ENCODE data around the gene CERS6. TPM values are rescaled to one million over a fixed set of nuclear protein-coding genes. Genes with fewer than 3 reads are reported as not detected.

Gene CERS6
- polyA plus RNA-seq, 1 donor (not counting 4 experiments of a cell fraction or from before 2014, with no cell fraction given): 19.5 TPM

GRCh38 chr2:168692132-168692744 is 236.2 kb downstream of the CERS6 start:
- H3K4me2 ChIP-seq (ENCODE audit: control insufficient read depth, extremely low read depth, insufficient read depth, low read depth, low read length): no peak overlapping the region
- H3K9me1 ChIP-seq (ENCODE audit: control insufficient read depth, extremely low read depth, insufficient read depth, low read length): no peaks in the 10 kb centered on the region
- H2AFZ ChIP-seq (ENCODE audit: control insufficient read depth, low read length): no peak overlapping the region
- no peaks in the 10 kb centered on the region for H4K20me1 ChIP-seq (ENCODE audit: control insufficient read depth, extremely low read depth, insufficient read depth, low read length)
- no peak overlapping the region for H3K9ac ChIP-seq (ENCODE audit: control insufficient read depth, extremely low read depth, insufficient read depth, low read length)
- DNase-seq (ENCODE audit: low read depth, low spot score) (no peak), FAIRE-seq (no peak)
- no peaks in the 10 kb centered on the region for H3K9me3 ChIP-seq (ENCODE audit: control insufficient read depth, low read depth, low read length)
- no peak overlapping the region for H3K27ac ChIP-seq (ENCODE audit: control insufficient read depth, insufficient read depth, low read length)
- H3K27me3 ChIP-seq (ENCODE audit: control insufficient read depth, extremely low read depth, insufficient read depth, low read length): no peaks in the 10 kb centered on the region
- TF ChIP-seq, protein P1, sequence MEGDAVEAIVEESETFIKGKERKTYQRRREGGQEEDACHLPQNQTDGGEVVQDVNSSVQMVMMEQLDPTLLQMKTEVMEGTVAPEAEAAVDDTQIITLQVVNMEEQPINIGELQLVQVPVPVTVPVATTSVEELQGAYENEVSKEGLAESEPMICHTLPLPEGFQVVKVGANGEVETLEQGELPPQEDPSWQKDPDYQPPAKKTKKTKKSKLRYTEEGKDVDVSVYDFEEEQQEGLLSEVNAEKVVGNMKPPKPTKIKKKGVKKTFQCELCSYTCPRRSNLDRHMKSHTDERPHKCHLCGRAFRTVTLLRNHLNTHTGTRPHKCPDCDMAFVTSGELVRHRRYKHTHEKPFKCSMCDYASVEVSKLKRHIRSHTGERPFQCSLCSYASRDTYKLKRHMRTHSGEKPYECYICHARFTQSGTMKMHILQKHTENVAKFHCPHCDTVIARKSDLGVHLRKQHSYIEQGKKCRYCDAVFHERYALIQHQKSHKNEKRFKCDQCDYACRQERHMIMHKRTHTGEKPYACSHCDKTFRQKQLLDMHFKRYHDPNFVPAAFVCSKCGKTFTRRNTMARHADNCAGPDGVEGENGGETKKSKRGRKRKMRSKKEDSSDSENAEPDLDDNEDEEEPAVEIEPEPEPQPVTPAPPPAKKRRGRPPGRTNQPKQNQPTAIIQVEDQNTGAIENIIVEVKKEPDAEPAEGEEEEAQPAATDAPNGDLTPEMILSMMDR (optimal IDR thresholded peaks at IDR 0.05 in 1 of 3, IDR thresholded peaks at IDR 0.05 in 1 of 3, conservative IDR thresholded peaks at IDR 0.05 in 1 of 3; ENCODE audit: extremely low read depth in 1 of 3, insufficient read depth in 2 of 3, low read length in 3 of 3): no peak
- no peak for TF ChIP-seq EZH2 (IDR thresholded peaks at IDR 0.05; ENCODE audit: low read length)
- H3K4me3 ChIP-seq (ENCODE audit: control insufficient read depth in 2 of 3, extremely low read depth in 1 of 3, insufficient read depth in 2 of 3, low read depth in 1 of 3, low read length in 3 of 3): no peak overlapping the region
- dilution Hi-C loops (cut with MboI; ENCODE audit: extremely low pct_ligation_motif_present, low sequenced_read_pairs): no loop called here
- H3K4me1 ChIP-seq (ENCODE audit: control insufficient read depth, extremely low read depth, insufficient read depth, low read length): peaks cover 8% of the 10 kb centered on the region
- no peaks in the 10 kb centered on the region for H3K79me2 ChIP-seq (ENCODE audit: control insufficient read depth, insufficient read depth, low read length)
- peaks cover 0 to 3% of the 10 kb centered on the region in 2 experiments for H3K36me3 ChIP-seq (ENCODE audit: control insufficient read depth in 2 of 2, extremely low read depth in 1 of 2, insufficient read depth in 2 of 2, low read length in 2 of 2)

DNA sequence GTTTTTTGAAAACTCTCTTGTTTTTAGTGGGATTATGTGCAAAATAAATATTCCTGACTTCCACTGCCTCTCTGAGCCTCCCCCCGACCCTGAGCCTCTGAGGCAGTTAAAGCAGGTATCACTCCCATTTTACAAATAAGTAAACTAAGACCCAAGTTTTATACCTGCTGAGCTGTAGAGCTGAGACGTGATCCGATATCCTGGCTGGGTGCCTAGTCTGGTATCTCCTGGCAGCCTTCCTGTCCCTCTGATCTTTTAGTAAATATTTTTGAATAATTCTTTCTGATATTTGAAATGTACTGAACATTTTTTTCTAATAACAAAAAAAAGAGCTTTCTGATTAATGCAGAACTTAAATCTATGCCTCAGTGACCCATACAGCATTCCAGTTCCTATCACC is 238.1 kb downstream of the CERS6 start:
- Histone ChIP-seq H3K9ac (ENCODE audit: control insufficient read depth, extremely low read depth, insufficient read depth, low read length) (no peak overlapping the region), H3K9me1 (ENCODE audit: control insufficient read depth, extremely low read depth, insufficient read depth, low read length) (no peaks in the 10 kb centered on the region), H3K79me2 (ENCODE audit: control insufficient read depth, insufficient read depth, low read length) (no peaks in the 10 kb centered on the region), H3K4me1 (ENCODE audit: control insufficient read depth, extremely low read depth, insufficient read depth, low read length) (no peaks in the 10 kb centered on the region), H3K27me3 (ENCODE audit: control insufficient read depth, extremely low read depth, insufficient read depth, low read length) (no peaks in the 10 kb centered on the region), H3K4me3 (ENCODE audit: control insufficient read depth in 2 of 3, extremely low read depth in 1 of 3, insufficient read depth in 2 of 3, low read depth in 1 of 3, low read length in 3 of 3) (no peak overlapping the region), H3K4me2 (ENCODE audit: control insufficient read depth, extremely low read depth, insufficient read depth, low read depth, low read length) (no peak overlapping the region), H3K36me3 (ENCODE audit: control insufficient read depth in 2 of 2, extremely low read depth in 1 of 2, insufficient read depth in 2 of 2, low read length in 2 of 2) (peaks cover 0 to 3% of the 10 kb centered on the region in 2 experiments), H3K27ac (ENCODE audit: control insufficient read depth, insufficient read depth, low read length) (no peak overlapping the region), H3K9me3 (ENCODE audit: control insufficient read depth, low read depth, low read length) (no peaks in the 10 kb centered on the region), H4K20me1 (ENCODE audit: control insufficient read depth, extremely low read depth, insufficient read depth, low read length) (no peaks in the 10 kb centered on the region), H2AFZ (ENCODE audit: control insufficient read depth, low read length) (no peak overlapping the region)
- TF ChIP-seq EZH2 (IDR thresholded peaks at IDR 0.05; ENCODE audit: low read length): no peak
- TF ChIP-seq, protein P1 (optimal IDR thresholded peaks at IDR 0.05 in 1 of 3, IDR thresholded peaks at IDR 0.05 in 1 of 3, conservative IDR thresholded peaks at IDR 0.05 in 1 of 3; ENCODE audit: extremely low read depth in 1 of 3, insufficient read depth in 2 of 3, low read length in 3 of 3): no peak
- dilution Hi-C loops (cut with MboI; ENCODE audit: extremely low pct_ligation_motif_present, low sequenced_read_pairs): no loop called here
- DNase-seq (ENCODE audit: low read depth, low spot score): no peak
- FAIRE-seq: no peak
